Effector memory CD4-positive, alpha-beta T cell (primary cell): ENCODE data around the gene ATG7.
A peak's percentile ranks its signal among the peaks of the same experiment; 100 is the strongest.

Experiments used
- DNase-seq, 3 donors: peaks; one replicate each; pipeline ENCODE4 v3.0.0-alpha.2; 2020
- H3K27ac ChIP-seq: 2 replicates; pipeline ENCODE4 v1.7.0; 2013; ENCODE audit warnings: mild to moderate bottlenecking, low read length, moderate library complexity; ENCODE audit not compliant: insufficient read depth, poor library complexity, severe bottlenecking
- H3K27me3 ChIP-seq: replicated peaks from 2 replicates; pipeline ENCODE4 v1.7.0; 2013; ENCODE audit warnings: mild to moderate bottlenecking, low read length; ENCODE audit not compliant: insufficient read depth, control insufficient read depth, poor library complexity, severe bottlenecking
- H3K36me3 ChIP-seq: 2 replicates; pipeline ENCODE4 v1.7.0; 2013; ENCODE audit warnings: mild to moderate bottlenecking, low read length, moderate library complexity; ENCODE audit not compliant: control insufficient read depth, insufficient read depth
- H3K4me1 ChIP-seq: 2 replicates; pipeline ENCODE4 v1.7.0; 2013; ENCODE audit warnings: low read length, mild to moderate bottlenecking; ENCODE audit not compliant: control insufficient read depth, insufficient read depth, poor library complexity, severe bottlenecking
- H3K4me3 ChIP-seq: 2 replicates; pipeline ENCODE4 v1.7.0; 2013; ENCODE audit warnings: low read length, low read depth, mild to moderate bottlenecking; ENCODE audit not compliant: insufficient read depth, poor library complexity, severe bottlenecking
- H3K9me3 ChIP-seq: 2 replicates; pipeline ENCODE4 v1.7.0; 2013; ENCODE audit warnings: mild to moderate bottlenecking, low read length, moderate library complexity; ENCODE audit not compliant: control insufficient read depth
- total RNA-seq, 3 donors: gene quantifications; one replicate each; lab custom pipeline; 2026; lab: John Stamatoyannopoulos, UW

The ATG7 gene
- total RNA-seq = 23.2 to 31.6 (median 28.0) reads per million in 3 donors

- Histone ChIP-seq H3K27ac (peak within 1 kb of the TSS; percentile 92), H3K27me3 (no peaks in the 10 kb centered on the region), H3K9me3 (no peaks in the 10 kb centered on the region), H3K36me3 (no peaks in the 10 kb centered on the region), H3K4me3 (peak within 1 kb of the TSS; percentile 95), H3K4me1 (peaks cover 14% of the 10 kb centered on the region)
- DNase-seq = peak; percentile 92 to 95 (median 93)
These were observed at the start of gene ATG7 for GRCh38 chr3:11271986-11272904. Gene ATG7 (plus strand): TSS chr3:11272397. CDS start chr3:11298696, 26,299 bp downstream.

GRCh38 chr3:11224010-11224409, 48.2 kb upstream of the ATG7 start:
- no peak overlapping the region for H3K4me3 ChIP-seq
- no peaks in the 10 kb centered on the region for H3K9me3 ChIP-seq
- H3K27me3 ChIP-seq = no peaks in the 10 kb centered on the region
- H3K27ac ChIP-seq = no peak overlapping the region
- H3K4me1 ChIP-seq = no peaks in the 10 kb centered on the region
- H3K36me3 ChIP-seq = no peaks in the 10 kb centered on the region
- no peak for DNase-seq

GRCh38 chr3:11224870-11225229, 47.3 kb upstream of the ATG7 start:
- Histone ChIP-seq H3K27ac (no peak overlapping the region), H3K27me3 (no peaks in the 10 kb centered on the region), H3K4me1 (no peaks in the 10 kb centered on the region), H3K9me3 (no peaks in the 10 kb centered on the region), H3K4me3 (no peak overlapping the region), H3K36me3 (no peaks in the 10 kb centered on the region)
- no peak for DNase-seq

- no peak overlapping the region for H3K4me3 ChIP-seq
- H3K9me3 ChIP-seq = no peaks in the 10 kb centered on the region
- no peaks in the 10 kb centered on the region for H3K36me3 ChIP-seq
- no peak overlapping the region for H3K27ac ChIP-seq
- no peak for DNase-seq
- no peaks in the 10 kb centered on the region for H3K27me3 ChIP-seq
- no peaks in the 10 kb centered on the region for H3K4me1 ChIP-seq
These were observed 46.2 kb upstream of the ATG7 start for GRCh38 chr3:11226042-11226370.

GRCh38 chr3:11228041-11228440, 44.2 kb upstream of the ATG7 start:
- Histone ChIP-seq H3K4me1 (no peaks in the 10 kb centered on the region), H3K9me3 (no peaks in the 10 kb centered on the region), H3K36me3 (no peaks in the 10 kb centered on the region), H3K27ac (no peak overlapping the region), H3K27me3 (no peaks in the 10 kb centered on the region), H3K4me3 (no peak overlapping the region)
- DNase-seq = no peak

- Histone ChIP-seq H3K27me3 (no peaks in the 10 kb centered on the region), H3K4me1 (no peaks in the 10 kb centered on the region), H3K9me3 (no peaks in the 10 kb centered on the region), H3K4me3 (no peak overlapping the region), H3K27ac (no peak overlapping the region), H3K36me3 (no peaks in the 10 kb centered on the region)
- DNase-seq = no peak
These were observed 42.1 kb upstream of the ATG7 start for GRCh38 chr3:11230125-11230524.

GRCh38 chr3:11230832-11231231, 41.4 kb upstream of the ATG7 start:
- Histone ChIP-seq H3K27ac (no peak overlapping the region), H3K9me3 (no peaks in the 10 kb centered on the region), H3K4me1 (no peaks in the 10 kb centered on the region), H3K4me3 (no peak overlapping the region), H3K36me3 (no peaks in the 10 kb centered on the region), H3K27me3 (no peaks in the 10 kb centered on the region)
- DNase-seq = no peak

- Histone ChIP-seq H3K27ac (no peak overlapping the region), H3K36me3 (no peaks in the 10 kb centered on the region), H3K9me3 (no peaks in the 10 kb centered on the region), H3K27me3 (no peaks in the 10 kb centered on the region), H3K4me3 (no peak overlapping the region), H3K4me1 (no peaks in the 10 kb centered on the region)
- no peak for DNase-seq
These were observed 36.8 kb upstream of the ATG7 start for GRCh38 chr3:11235385-11235784.

- Histone ChIP-seq H3K27me3 (no peaks in the 10 kb centered on the region), H3K4me1 (no peaks in the 10 kb centered on the region), H3K27ac (no peak overlapping the region), H3K36me3 (no peaks in the 10 kb centered on the region), H3K4me3 (no peak overlapping the region), H3K9me3 (no peaks in the 10 kb centered on the region)
- DNase-seq = peak; percentile 45 to 68 (median 51)
These were observed 35.4 kb upstream of the ATG7 start for GRCh38 chr3:11236588-11237461.

- DNase-seq = no peak
- no peak overlapping the region for H3K4me3 ChIP-seq
- no peaks in the 10 kb centered on the region for H3K27me3 ChIP-seq
- no peaks in the 10 kb centered on the region for H3K36me3 ChIP-seq
- H3K9me3 ChIP-seq = no peaks in the 10 kb centered on the region
- H3K4me1 ChIP-seq = no peaks in the 10 kb centered on the region
- H3K27ac ChIP-seq = no peak overlapping the region
These were observed 34.1 kb upstream of the ATG7 start for GRCh38 chr3:11238060-11238459.
